ENCODE data around the gene SPATC1L.

Gene SPATC1L

GRCh38 chr21:46119637-46120271 lies 64.5 kb downstream of the SPATC1L start:
- H3K27ac ChIP-seq: no peak overlapping the region
- no peaks in the 10 kb centered on the region for H3K4me1 ChIP-seq (ENCODE audit: control insufficient read depth in 1 of 2, insufficient read depth in 1 of 2, low read depth in 1 of 2, low read length in 1 of 2)
- H3K36me3 ChIP-seq: no peaks in the 10 kb centered on the region
- no peak for TF ChIP-seq CTCF (IDR thresholded peaks at IDR 0.05)
- H3K27me3 ChIP-seq: no peaks in the 10 kb centered on the region
- H3K4me3 ChIP-seq (ENCODE audit: low read depth in 1 of 2, low read length in 1 of 2): no peak overlapping the region
- no peaks in the 10 kb centered on the region for H3K9me3 ChIP-seq

- no peaks in the 10 kb centered on the region for H3K27me3 ChIP-seq
- H3K4me1 ChIP-seq (ENCODE audit: control insufficient read depth in 1 of 2, insufficient read depth in 1 of 2, low read depth in 1 of 2, low read length in 1 of 2): no peaks in the 10 kb centered on the region
- H3K27ac ChIP-seq: no peak overlapping the region
- H3K36me3 ChIP-seq: no peaks in the 10 kb centered on the region
- H3K9me3 ChIP-seq: no peaks in the 10 kb centered on the region
- no peak overlapping the region for H3K4me3 ChIP-seq (ENCODE audit: low read depth in 1 of 2, low read length in 1 of 2)
- no peak for TF ChIP-seq CTCF (IDR thresholded peaks at IDR 0.05)
Measured at GRCh38 chr21:46119144-46119636, 65.1 kb downstream of the SPATC1L start.

GRCh38 chr21:46118316-46119143 lies 65.7 kb downstream of the SPATC1L start:
- Histone ChIP-seq H3K36me3 (no peaks in the 10 kb centered on the region), H3K27ac (no peak overlapping the region), H3K4me1 (ENCODE audit: control insufficient read depth in 1 of 2, insufficient read depth in 1 of 2, low read depth in 1 of 2, low read length in 1 of 2) (no peaks in the 10 kb centered on the region), H3K27me3 (no peaks in the 10 kb centered on the region), H3K4me3 (ENCODE audit: low read depth in 1 of 2, low read length in 1 of 2) (no peak overlapping the region), H3K9me3 (no peaks in the 10 kb centered on the region)
- no peak for TF ChIP-seq CTCF (IDR thresholded peaks at IDR 0.05)

- no peaks in the 10 kb centered on the region for H3K4me1 ChIP-seq (ENCODE audit: control insufficient read depth in 1 of 2, insufficient read depth in 1 of 2, low read depth in 1 of 2, low read length in 1 of 2)
- H3K4me3 ChIP-seq (ENCODE audit: low read depth in 1 of 2, low read length in 1 of 2): no peak overlapping the region
- no peak for TF ChIP-seq CTCF (IDR thresholded peaks at IDR 0.05)
- no peaks in the 10 kb centered on the region for H3K27me3 ChIP-seq
- no peaks in the 10 kb centered on the region for H3K9me3 ChIP-seq
- H3K36me3 ChIP-seq: no peaks in the 10 kb centered on the region
- no peak overlapping the region for H3K27ac ChIP-seq
Measured at GRCh38 chr21:46117586-46118315, 66.5 kb downstream of the SPATC1L start.

GRCh38 chr21:46116776-46117585 lies 67.3 kb downstream of the SPATC1L start:
- H3K27ac ChIP-seq: no peak overlapping the region
- no peaks in the 10 kb centered on the region for H3K9me3 ChIP-seq
- no peaks in the 10 kb centered on the region for H3K27me3 ChIP-seq
- no peaks in the 10 kb centered on the region for H3K4me1 ChIP-seq (ENCODE audit: control insufficient read depth in 1 of 2, insufficient read depth in 1 of 2, low read depth in 1 of 2, low read length in 1 of 2)
- H3K36me3 ChIP-seq: no peaks in the 10 kb centered on the region
- H3K4me3 ChIP-seq (ENCODE audit: low read depth in 1 of 2, low read length in 1 of 2): no peak overlapping the region
- no peak for TF ChIP-seq CTCF (IDR thresholded peaks at IDR 0.05)

Data from neutrophil (primary cell).